Adipocyte (in vitro differentiated cells): ENCODE data around the gene GOT1.
A peak's percentile ranks its signal among the peaks of the same experiment; 100 is the strongest.

Experiments
- DNase-seq: peaks from one replicate; pipeline ENCODE4 v3.0.0-alpha.2; 2015; ENCODE audit warnings: low read depth
- H3K27me3 ChIP-seq: replicated peaks from 2 replicates; pipeline ENCODE4 v1.7.0; 2013; ENCODE audit warnings: mild to moderate bottlenecking, low read length, moderate library complexity; ENCODE audit not compliant: control insufficient read depth, insufficient read depth
- H3K36me3 ChIP-seq: 2 replicates; pipeline ENCODE4 v1.7.0; 2013; ENCODE audit warnings: low read length, mild to moderate bottlenecking, moderate library complexity; ENCODE audit not compliant: control insufficient read depth, insufficient read depth, severe bottlenecking
- H3K4me1 ChIP-seq: 2 replicates; pipeline ENCODE4 v1.7.0; 2013; ENCODE audit warnings: mild to moderate bottlenecking, low read length, moderate library complexity; ENCODE audit not compliant: control insufficient read depth, insufficient read depth
- H3K4me3 ChIP-seq: 2 replicates; pipeline ENCODE4 v1.7.0; 2013; ENCODE audit warnings: mild to moderate bottlenecking, low read length, moderate library complexity
- H3K9ac ChIP-seq: 2 replicates; pipeline ENCODE4 v1.7.0; 2013; ENCODE audit warnings: mild to moderate bottlenecking, low read length, moderate library complexity
- H3K9me3 ChIP-seq: 2 replicates; pipeline ENCODE4 v1.7.0; 2013; ENCODE audit warnings: mild to moderate bottlenecking, low read length, moderate library complexity; ENCODE audit not compliant: control insufficient read depth

GOT1 gene

DNA sequence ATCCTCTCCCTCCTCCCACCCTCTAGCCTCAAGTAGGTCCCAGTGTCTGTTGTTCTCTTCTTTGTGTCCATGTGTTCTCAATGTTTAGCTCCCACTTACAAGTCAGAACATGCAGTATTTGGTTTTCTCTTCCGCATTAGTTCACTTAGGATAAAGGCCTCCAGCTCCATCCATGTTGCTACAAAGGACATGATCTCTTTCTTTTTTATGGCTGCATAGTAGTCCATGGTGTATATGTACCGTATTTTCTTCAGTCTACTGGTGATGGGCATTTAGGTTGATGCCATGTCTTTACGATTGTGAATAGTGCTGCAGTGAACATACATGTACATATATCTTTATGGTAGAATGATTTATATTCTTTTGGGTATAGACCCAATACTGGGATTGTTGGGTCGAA, 1.6 kb upstream of the GOT1 start:
- H3K4me1 ChIP-seq, result peaks cover 19% of the 10 kb centered on the region
- H3K9me3 ChIP-seq, result no peaks in the 10 kb centered on the region
- H3K4me3 ChIP-seq, result peak overlapping the region; percentile 93
- no peak for DNase-seq
- H3K27me3 ChIP-seq, result no peaks in the 10 kb centered on the region
- H3K9ac ChIP-seq, result peak overlapping the region; percentile 92
- no peaks in the 10 kb centered on the region for H3K36me3 ChIP-seq

DNA sequence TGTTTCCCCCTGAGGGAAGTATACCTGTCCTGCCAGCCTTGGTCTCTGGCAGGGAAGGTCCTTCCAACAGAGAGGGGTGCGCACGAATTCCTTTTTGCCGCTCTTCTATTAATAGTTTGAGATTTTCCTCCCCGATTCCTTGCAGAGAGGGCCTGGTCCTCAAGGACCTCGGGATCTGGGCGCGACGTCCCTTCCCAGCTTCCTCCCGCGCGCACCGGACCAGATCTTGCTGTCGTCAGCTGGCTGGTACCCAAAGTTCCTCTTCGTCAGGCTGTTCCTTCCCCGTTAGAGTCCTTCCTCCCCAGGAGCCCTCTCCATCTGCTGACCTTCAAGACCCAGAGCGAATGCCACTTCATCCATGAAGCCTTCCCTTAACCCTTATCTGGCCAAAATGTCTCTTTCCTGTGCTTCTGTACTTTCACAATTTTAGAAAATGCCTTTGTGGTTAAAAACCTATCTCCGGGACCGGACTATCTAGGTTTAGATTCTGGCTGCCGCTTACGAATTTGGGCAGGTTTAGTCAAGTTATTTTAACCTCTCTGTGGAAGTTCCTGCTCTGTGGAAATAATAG, 851 bp upstream of the GOT1 start:
- Histone ChIP-seq H3K4me3 (peak overlapping the region; percentile 93), H3K9me3 (no peaks in the 10 kb centered on the region), H3K9ac (peak overlapping the region; percentile 92), H3K36me3 (no peaks in the 10 kb centered on the region), H3K27me3 (no peaks in the 10 kb centered on the region), H3K4me1 (peaks cover 19% of the 10 kb centered on the region)
- peak; percentile 72 for DNase-seq

DNA sequence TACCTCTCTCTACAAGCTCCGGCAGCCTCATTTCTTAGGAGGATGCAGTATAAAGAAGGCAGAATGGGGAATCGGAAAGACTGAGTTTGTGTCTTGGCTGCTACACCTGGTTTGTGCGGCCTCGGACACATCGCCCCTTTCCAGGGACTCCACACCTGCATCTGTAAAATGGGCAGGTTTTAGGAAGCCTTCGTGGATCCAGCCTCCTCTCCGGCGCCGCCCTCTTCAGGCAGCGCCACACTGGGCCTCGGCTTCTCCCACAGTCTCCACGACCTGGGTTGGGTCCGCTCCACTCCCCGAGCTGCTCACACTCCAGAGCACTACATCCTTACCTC, 341 bp downstream of the GOT1 start:
- Histone ChIP-seq H3K36me3 (peaks cover 9% of the 10 kb centered on the region), H3K27me3 (no peaks in the 10 kb centered on the region), H3K4me1 (peaks cover 19% of the 10 kb centered on the region), H3K9me3 (no peaks in the 10 kb centered on the region), H3K4me3 (peak overlapping the region; percentile 93), H3K9ac (peak overlapping the region; percentile 88)
- DNase-seq, result peak; percentile 52

DNA sequence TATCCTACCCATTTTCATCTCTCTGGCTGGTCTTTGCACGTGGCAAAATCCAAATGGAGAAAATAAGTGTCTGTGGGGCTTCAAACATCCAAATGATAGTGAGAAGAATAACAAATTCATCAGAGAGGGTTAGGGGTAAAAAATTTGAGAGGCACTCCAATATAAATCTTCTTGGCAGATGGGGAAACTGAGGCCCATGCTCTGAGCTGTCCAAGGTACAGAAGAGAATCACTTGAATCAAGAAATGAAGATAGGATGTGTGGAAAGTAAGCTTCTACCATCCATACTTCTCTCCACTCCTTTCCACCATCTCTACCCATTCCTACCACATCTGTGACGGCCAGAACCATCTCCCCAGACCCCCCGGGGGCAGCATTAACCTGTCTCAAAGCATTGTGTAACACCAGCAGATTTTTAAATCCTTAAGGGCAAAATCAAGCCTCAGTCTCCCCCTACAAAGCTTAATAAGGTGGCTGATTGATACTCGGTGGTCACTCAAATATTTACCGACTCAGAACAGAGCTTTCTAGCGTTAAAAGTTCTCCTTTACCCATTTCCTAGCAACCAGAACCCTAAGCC, 818 bp downstream of the GOT1 start:
- Histone ChIP-seq H3K9me3 (no peaks in the 10 kb centered on the region), H3K9ac (peak overlapping the region; percentile 88), H3K27me3 (no peaks in the 10 kb centered on the region), H3K4me1 (peaks cover 19% of the 10 kb centered on the region), H3K4me3 (peak overlapping the region; percentile 93), H3K36me3 (peaks cover 14% of the 10 kb centered on the region)
- DNase-seq, result no peak

DNA sequence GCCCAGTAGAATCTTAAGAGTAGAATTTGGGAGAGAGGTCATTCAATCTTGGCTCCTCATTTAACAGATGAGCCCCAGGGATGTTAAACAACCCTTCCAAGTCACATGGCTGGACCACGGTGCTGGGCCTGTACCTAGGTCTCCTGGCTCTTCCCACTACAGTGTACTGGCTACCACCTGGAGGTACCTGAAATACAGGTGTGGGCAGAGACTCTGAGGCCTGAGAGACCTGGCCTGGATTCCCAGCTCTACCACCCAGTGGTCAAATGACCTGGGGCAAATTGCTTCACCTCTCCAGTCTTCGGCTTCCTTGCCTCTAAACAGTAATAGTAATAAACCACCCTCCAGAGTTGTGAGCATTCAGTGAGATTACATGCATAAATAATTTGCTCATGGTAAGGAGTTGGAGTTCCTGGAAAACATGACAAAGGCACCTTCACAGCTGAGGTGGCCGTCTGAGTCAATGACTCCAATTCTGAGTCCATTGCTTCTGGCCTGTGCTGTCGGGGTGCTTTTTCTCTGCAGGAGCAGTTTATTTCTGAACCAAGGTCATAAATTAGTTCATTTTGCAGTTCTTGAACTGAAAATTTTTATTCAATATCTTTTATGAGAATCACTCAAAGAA, 2.7 kb downstream of the GOT1 start:
- no peak for DNase-seq
- Histone ChIP-seq H3K9me3 (no peaks in the 10 kb centered on the region), H3K36me3 (peaks cover 20% of the 10 kb centered on the region), H3K27me3 (no peaks in the 10 kb centered on the region), H3K4me1 (peaks cover 19% of the 10 kb centered on the region), H3K4me3 (no peak overlapping the region), H3K9ac (no peak overlapping the region)

DNA sequence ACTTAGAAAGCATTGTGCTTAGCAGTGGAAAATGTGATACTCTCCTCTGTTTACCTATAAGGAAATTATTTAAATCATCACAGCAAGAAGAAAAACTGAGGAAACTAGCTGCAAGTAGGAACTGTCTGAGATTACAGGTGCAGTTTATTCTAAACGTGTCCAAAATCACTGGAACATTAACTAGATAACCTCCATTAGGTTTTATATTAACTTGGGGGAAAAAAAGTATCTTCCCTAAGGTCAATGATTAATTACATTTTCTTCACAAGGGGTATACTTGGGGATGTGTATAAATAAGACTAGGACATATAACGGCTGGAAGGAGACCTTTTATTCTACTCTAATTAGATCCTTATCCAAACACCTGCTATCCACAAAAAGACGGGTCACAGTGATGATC, 3.7 kb downstream of the GOT1 start:
- H3K4me3 ChIP-seq, result no peak overlapping the region
- H3K9me3 ChIP-seq, result no peaks in the 10 kb centered on the region
- peaks cover 12% of the 10 kb centered on the region for H3K4me1 ChIP-seq
- H3K36me3 ChIP-seq, result peaks cover 20% of the 10 kb centered on the region
- no peak for DNase-seq
- H3K9ac ChIP-seq, result no peak overlapping the region
- H3K27me3 ChIP-seq, result no peaks in the 10 kb centered on the region

GRCh38 chr10:99425204-99425603, 5.2 kb downstream of the GOT1 start:
- Histone ChIP-seq H3K27me3 (no peaks in the 10 kb centered on the region), H3K9me3 (no peaks in the 10 kb centered on the region), H3K4me3 (no peak overlapping the region), H3K36me3 (peaks cover 28% of the 10 kb centered on the region), H3K4me1 (peaks cover 9% of the 10 kb centered on the region), H3K9ac (no peak overlapping the region)
- DNase-seq, result no peak

DNA sequence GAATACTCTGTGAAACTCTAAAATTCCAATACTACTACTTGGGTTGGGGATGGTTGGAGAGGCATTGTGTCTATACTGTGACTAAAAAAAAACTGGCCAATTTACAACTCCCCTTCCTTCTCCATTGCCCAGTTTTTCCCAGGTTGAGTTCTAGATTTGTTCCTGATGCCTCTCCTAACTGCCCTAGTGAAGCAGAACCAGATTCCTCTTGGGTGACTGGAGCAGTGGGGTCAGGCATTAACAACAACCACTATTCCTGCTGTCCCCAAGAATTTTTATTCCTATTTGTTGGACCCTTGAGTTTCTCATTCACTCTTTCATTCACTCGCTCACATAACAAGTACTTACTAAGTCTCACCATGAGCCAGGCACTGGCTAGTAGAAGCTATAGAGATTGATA, 5.8 kb downstream of the GOT1 start:
- DNase-seq, result no peak
- no peak overlapping the region for H3K4me3 ChIP-seq
- no peaks in the 10 kb centered on the region for H3K9me3 ChIP-seq
- H3K4me1 ChIP-seq, result peaks cover 4% of the 10 kb centered on the region
- H3K9ac ChIP-seq, result no peak overlapping the region
- H3K27me3 ChIP-seq, result no peaks in the 10 kb centered on the region
- peaks cover 33% of the 10 kb centered on the region for H3K36me3 ChIP-seq

GRCh38 chr10:99422529-99423096, 7.8 kb downstream of the GOT1 start:
- Histone ChIP-seq H3K4me3 (no peak overlapping the region), H3K27me3 (no peaks in the 10 kb centered on the region), H3K9ac (no peak overlapping the region), H3K4me1 (no peaks in the 10 kb centered on the region), H3K36me3 (peaks cover 50% of the 10 kb centered on the region), H3K9me3 (no peaks in the 10 kb centered on the region)
- no peak for DNase-seq

- no peak for DNase-seq
- H3K9ac ChIP-seq, result no peak overlapping the region
- peaks cover 50% of the 10 kb centered on the region for H3K36me3 ChIP-seq
- no peaks in the 10 kb centered on the region for H3K4me1 ChIP-seq
- H3K27me3 ChIP-seq, result no peaks in the 10 kb centered on the region
- no peak overlapping the region for H3K4me3 ChIP-seq
- no peaks in the 10 kb centered on the region for H3K9me3 ChIP-seq
These were observed 9.1 kb downstream of the GOT1 start for GRCh38 chr10:99421233-99421739.

DNA sequence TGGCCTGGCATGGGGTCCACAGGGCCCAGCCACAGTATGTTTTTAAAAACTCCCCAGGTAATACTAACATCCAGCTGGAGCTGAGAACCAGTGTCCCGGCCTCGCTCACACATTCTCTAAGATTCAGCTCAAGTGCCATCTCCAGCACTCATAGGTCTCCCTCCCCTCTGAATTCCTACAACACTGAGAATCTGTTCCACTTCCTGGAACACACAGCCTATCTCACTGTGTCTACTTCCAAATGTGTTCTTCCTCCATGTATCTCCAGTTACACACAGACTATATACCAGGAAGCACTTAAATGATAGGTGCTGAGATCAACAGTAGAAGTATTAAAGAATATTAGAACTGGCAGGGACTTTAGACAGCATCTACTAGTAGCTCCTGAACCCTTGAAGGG, 10.7 kb downstream of the GOT1 start:
- no peak for DNase-seq
- H3K9me3 ChIP-seq, result no peaks in the 10 kb centered on the region
- no peaks in the 10 kb centered on the region for H3K27me3 ChIP-seq
- H3K4me3 ChIP-seq, result no peak overlapping the region
- H3K4me1 ChIP-seq, result no peaks in the 10 kb centered on the region
- H3K36me3 ChIP-seq, result peaks cover 37% of the 10 kb centered on the region
- no peak overlapping the region for H3K9ac ChIP-seq
